Mucosa of rectum (tissue), 2 donors: Measurements from ENCODE around the gene WDR74.
"Not testable (repeated sequence)": the region's sequence is repeated elsewhere in the genome, so short reads cannot be mapped to it uniquely, and the experiment has no call there.

Experiments
- H3K27ac ChIP-seq, 2 donors: one replicate each; pipeline ENCODE4 v1.7.0; 2013; ENCODE audit warnings: inconsistent platforms in 2 of 2, low read depth in 2 of 2, low read length in 2 of 2
- H3K27me3 ChIP-seq, 2 donors: one replicate each; pipeline ENCODE4 v1.7.0; 2013; ENCODE audit warnings: low read length in 2 of 2; ENCODE audit not compliant: control insufficient read depth in 2 of 2, insufficient read depth in 2 of 2
- H3K36me3 ChIP-seq, 2 donors: one replicate each; pipeline ENCODE4 v1.7.0; 2013; ENCODE audit warnings: low read length in 2 of 2; ENCODE audit not compliant: control insufficient read depth in 2 of 2, insufficient read depth in 2 of 2
- H3K4me1 ChIP-seq, 2 donors: one replicate each; pipeline ENCODE4 v1.7.0; 2013; ENCODE audit warnings: low read length in 2 of 2, mild to moderate bottlenecking in 1 of 2; ENCODE audit not compliant: control insufficient read depth in 2 of 2, insufficient read depth in 2 of 2
- H3K4me3 ChIP-seq, 2 donors: one replicate each; pipeline ENCODE4 v1.7.0; 2013; ENCODE audit warnings: low read length in 2 of 2
- H3K9ac ChIP-seq, 2 donors: one replicate each; pipeline ENCODE4 v1.7.0; 2013; ENCODE audit warnings: low read length in 2 of 2, low read depth in 1 of 2, mild to moderate bottlenecking in 1 of 2
- H3K9me3 ChIP-seq, 2 donors: one replicate each; pipeline ENCODE4 v1.7.0; 2013; ENCODE audit warnings: low read length in 2 of 2; ENCODE audit not compliant: control insufficient read depth in 2 of 2
- donor health status: healthy.
- donor health status: Normal muscosa, but diverticular disease.

Gene WDR74

DNA sequence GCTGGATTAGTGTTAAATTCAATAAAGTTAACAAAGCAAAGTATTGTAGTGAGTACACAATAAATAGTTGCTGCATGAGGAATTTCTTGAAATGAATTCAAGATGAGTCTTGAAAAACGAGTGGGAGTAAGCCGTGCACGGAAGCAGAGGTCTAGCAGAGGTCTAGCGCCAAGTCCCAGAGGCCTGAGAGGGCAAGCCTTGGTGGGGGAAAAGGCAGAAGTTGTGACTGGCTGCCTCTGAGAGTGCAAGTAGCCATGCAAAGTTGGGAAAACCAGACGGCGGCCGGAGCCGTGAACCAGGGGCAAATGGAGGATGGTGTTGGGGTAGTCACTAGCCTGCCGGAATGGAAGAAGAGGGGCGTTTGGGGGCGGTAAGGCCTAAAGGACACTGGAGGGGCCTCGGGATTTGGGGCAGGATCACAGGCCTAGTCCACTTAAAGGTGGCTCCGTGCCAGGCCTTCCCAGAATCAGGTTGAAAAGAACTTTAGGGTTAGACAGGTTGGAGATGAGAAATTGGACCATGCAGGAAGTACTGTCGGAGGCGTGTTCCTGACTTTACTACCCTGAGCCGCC lies 40.9 kb upstream of the WDR74 start:
- Histone ChIP-seq H3K4me1 (peaks cover 25 to 26% of the 10 kb centered on the region in 2 donors), H3K27me3 (no peaks in the 10 kb centered on the region), H3K27ac (peak overlapping the region; percentile 98 to 99), H3K36me3 (peaks cover 24 to 27% of the 10 kb centered on the region in 2 donors), H3K9ac (peak overlapping the region; percentile 75 to 98), H3K4me3 (peak overlapping the region; percentile 98 to 99), H3K9me3 (no peaks in the 10 kb centered on the region)

DNA sequence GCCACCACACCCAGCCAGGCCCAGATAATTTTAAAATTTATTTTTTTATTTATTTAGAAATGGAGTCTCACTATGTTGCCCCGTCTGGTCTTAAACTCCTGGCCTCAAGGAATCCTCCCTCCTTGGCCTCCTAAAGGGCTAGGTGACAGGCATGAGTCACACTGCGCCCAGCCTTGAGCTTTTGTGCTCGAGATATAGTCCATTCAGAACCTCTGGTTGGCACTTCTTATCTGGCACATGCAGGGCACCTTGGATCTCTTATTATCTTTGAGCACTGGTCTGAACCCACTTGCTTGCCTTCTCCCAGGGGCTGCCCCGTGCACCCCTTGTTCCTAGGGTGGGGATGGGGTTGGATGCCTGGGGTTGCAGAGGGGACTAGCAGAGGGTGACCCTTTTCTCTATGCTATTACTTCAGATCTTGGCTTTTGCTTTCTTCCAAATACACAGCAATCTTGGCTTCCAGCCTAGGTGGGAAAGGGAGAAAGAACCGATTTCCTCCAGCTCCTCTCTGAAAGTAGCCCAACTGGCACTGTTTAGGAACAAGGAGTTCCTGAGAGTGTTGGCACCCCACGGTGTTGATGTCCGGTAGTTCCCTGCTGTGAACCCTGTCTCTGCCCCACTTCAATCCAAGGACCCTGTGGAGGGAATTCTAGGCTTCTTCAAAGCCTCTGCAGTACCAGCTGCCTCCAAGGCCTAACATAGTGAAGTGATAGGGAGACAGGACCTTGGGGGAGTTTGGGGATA lies 40.0 kb upstream of the WDR74 start:
- H3K36me3 ChIP-seq: peaks cover 17 to 21% of the 10 kb centered on the region in 2 donors
- H3K27ac ChIP-seq: peak overlapping the region; percentile 98 to 99
- H3K9ac ChIP-seq: peak overlapping the region; percentile 41 to 98
- no peaks in the 10 kb centered on the region for H3K9me3 ChIP-seq
- no peaks in the 10 kb centered on the region for H3K27me3 ChIP-seq
- H3K4me3 ChIP-seq: no peak overlapping the region
- peaks cover 25 to 26% of the 10 kb centered on the region in 2 donors for H3K4me1 ChIP-seq

DNA sequence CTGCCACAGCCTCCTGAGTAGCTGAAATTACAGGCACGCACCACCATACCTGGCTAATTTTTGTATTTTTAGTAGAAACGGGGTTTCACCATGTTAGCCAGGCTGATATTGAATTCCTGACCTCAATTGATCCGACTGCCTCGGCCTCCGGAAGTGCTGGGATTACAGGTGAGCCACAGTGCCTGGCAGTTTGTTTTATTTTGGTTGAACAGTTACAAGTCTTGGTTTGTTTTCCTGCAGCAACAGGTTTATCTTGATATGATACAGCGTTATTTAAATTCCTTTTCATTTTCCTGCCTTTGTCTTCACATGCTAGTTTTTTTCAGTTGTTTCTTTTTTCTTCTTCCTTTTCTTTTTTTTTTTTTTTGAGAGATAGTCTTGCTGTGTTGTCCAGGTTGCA lies 37.3 kb upstream of the WDR74 start:
- no peaks in the 10 kb centered on the region for H3K9me3 ChIP-seq
- no peaks in the 10 kb centered on the region for H3K27me3 ChIP-seq
- no peak overlapping the region for H3K27ac ChIP-seq
- no peak overlapping the region for H3K4me3 ChIP-seq
- H3K4me1 ChIP-seq: peaks cover 10 to 11% of the 10 kb centered on the region in 2 donors
- no peaks in the 10 kb centered on the region for H3K36me3 ChIP-seq
- no peak overlapping the region for H3K9ac ChIP-seq

DNA sequence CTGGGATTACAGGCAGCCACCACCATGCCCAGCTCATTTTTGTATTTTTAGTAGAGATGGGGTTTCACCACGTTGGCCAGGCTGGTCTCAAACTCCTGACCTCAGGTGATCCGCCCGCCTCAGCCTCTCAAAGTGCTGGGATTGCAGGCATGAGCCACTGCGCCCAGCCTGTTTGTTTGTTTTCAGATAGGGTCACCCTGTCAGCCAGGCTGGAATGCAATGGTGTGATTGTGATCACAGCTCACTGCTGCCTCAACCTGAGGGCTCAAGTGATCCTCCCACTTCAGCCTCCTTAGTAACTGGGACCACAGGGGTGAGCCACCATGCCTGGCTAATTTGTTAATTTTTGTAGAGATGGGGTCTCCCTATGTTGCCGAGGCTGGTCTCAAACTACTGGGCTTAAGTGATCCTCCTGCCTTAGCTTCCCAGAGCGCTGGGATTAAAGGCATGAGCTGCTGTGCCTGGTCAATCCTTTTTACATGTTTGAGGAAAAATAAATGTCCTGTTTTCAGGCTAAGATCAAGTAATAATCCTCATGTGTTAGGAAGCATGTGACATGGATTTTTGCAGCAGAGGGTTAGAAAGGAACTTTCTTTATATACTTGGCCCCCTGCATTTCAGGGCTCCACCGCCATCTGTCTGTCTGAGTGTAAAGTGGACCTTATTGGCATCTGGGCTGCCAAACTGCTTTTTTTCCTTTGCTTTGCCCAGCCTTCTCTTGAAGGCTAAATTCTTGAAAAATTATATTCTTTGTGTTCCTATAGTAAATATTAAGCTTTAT lies 36.5 kb upstream of the WDR74 start:
- Histone ChIP-seq H3K27ac (no peak overlapping the region), H3K36me3 (no peaks in the 10 kb centered on the region), H3K9ac (no peak overlapping the region), H3K9me3 (no peaks in the 10 kb centered on the region), H3K4me3 (no peak overlapping the region), H3K4me1 (peaks cover 10 to 11% of the 10 kb centered on the region in 2 donors), H3K27me3 (no peaks in the 10 kb centered on the region)

GRCh38 chr11:62874851-62875250 lies 35.5 kb upstream of the WDR74 start:
- Histone ChIP-seq H3K9me3 (no peaks in the 10 kb centered on the region), H3K4me1 (peaks cover 4% of the 10 kb centered on the region in 2 donors), H3K27ac (no peak overlapping the region), H3K36me3 (no peaks in the 10 kb centered on the region), H3K27me3 (no peaks in the 10 kb centered on the region), H3K4me3 (no peak overlapping the region), H3K9ac (no peak overlapping the region)

- H3K27me3 ChIP-seq: no peaks in the 10 kb centered on the region
- no peak overlapping the region for H3K4me3 ChIP-seq
- H3K36me3 ChIP-seq: no peaks in the 10 kb centered on the region
- H3K9me3 ChIP-seq: no peaks in the 10 kb centered on the region
- H3K4me1 ChIP-seq: no peaks in the 10 kb centered on the region
- no peak overlapping the region for H3K27ac ChIP-seq
- H3K9ac ChIP-seq: no peak overlapping the region
Observed at GRCh38 chr11:62865635-62866034, 26.2 kb upstream of the WDR74 start.

DNA sequence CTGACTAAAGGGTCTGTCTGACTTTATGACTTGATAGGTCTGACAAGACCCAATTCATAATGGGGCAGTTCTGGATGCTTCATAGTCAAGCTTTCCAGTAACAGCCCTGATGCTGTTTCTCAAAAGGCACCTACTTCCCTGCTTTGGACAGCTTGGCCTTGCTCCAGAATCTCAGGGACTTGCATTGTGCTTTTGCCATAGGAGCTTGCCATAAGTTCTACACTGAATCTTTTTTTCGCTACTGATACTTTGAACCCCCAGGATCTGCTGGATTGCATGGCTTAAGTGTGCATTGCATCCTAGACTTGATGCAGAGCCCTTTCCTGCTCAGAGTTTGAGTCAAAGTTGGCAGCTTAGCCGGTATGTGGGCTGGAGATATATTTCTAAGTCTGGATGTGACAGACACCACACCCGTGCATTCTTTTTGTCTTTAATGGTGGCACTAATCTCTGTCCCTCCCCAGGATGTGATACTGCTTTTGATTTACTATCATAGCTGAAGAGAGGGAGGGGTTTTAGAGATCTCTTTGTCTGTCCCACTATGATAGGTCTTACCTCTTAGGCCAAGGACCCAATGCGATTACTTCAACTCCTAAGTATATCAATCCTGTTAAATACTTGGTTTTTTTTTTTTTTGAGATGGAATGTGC lies 24.4 kb upstream of the WDR74 start:
- Histone ChIP-seq H3K36me3 (no peaks in the 10 kb centered on the region), H3K27ac (no peak overlapping the region), H3K4me3 (no peak overlapping the region), H3K9ac (no peak overlapping the region), H3K27me3 (no peaks in the 10 kb centered on the region), H3K9me3 (no peaks in the 10 kb centered on the region), H3K4me1 (no peaks in the 10 kb centered on the region)

DNA sequence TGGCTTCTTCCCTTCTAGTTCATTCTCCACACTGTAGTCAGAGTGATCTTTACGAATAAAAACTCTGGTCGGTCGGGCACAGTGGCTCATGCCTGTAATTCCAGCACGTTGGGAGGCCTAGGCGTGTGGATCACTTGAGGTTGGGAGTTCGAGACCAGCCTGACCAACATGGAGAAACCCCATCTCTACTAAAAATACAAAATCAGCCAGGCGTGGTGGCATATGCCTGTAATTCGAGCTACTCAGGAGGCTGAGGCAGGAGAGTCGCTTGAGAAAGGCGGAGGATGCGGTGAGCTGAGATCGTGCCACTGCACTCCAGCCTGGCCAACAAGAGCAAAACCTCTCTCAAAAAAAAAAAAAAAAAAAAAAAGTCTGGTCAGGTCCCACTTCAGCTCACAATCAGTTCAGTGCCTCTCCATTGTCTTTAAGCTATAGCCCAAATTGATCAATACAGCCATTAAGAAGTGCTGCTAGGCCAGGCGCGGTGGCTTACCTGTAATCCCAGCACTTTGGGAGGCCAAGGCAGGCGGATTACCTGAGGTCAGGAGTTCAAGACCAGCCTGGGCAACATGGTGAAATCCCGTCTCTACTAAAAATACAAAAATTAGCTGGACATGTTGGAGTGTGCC lies 22.3 kb upstream of the WDR74 start:
- H3K27ac ChIP-seq, H3K9me3 ChIP-seq, H3K4me3 ChIP-seq, H3K4me1 ChIP-seq, H3K27me3 ChIP-seq, H3K36me3 ChIP-seq, H3K9ac ChIP-seq: not testable (repeated sequence)

DNA sequence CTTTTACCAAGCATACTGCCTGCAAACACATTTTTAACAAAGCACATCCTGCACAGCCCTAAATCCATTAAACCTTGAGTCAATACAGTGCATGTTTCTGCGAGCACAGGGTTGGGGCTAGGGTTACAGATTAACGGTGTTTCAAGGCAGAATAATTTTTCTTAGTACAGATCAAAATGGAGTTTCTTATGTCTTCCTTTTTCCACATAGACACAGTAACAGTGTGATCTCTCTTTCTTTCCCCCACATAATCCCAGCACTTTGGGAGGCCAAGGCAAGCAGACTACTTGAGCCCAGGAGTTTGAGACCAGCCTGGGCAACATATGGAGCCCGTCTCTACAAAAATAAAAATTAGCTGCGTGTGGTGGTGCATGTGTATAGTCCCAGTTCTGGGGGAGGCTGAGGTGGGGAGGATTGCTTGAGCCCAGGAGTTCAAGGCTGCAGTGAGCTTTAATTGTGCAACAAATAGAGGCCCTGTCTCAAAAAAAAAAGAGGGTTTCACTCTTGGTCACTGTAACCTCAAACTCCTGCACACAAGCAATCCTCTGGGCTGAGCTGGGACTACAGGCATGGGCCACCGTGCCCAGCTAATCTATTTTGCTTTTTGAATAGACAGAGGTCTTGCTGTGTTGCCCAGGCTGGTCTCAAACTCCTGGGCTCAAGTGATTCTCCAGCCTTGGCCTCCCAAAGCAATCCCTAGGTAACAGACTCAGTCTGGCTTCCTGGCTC lies 21.6 kb upstream of the WDR74 start:
- Histone ChIP-seq H3K36me3 (no peaks in the 10 kb centered on the region), H3K27ac (no peak overlapping the region), H3K9ac (no peak overlapping the region), H3K27me3 (no peaks in the 10 kb centered on the region), H3K4me3 (no peak overlapping the region), H3K9me3 (no peaks in the 10 kb centered on the region), H3K4me1 (peaks cover 5 to 6% of the 10 kb centered on the region in 2 donors)
